GM23248 (cell line): ENCODE data around the gene UBE3B. TPM values are rescaled to one million over a fixed set of nuclear protein-coding genes. Genes with fewer than 3 reads are reported as not detected.

Source experiments
- DNase-seq: peaks from one replicate; pipeline ENCODE4 v3.0.0-alpha.2; 2015
- H2AFZ ChIP-seq: fragments of 200-600 bp; sonication (generic); 2 replicates; pipeline ENCODE4 v1.6.1; 2016; ENCODE audit warnings: antibody characterized with exemption
- H3F3A ChIP-seq: fragments of 200-600 bp; sonication (generic); 2 replicates; pipeline ENCODE4 v1.6.1; 2016; ENCODE audit warnings: mild to moderate bottlenecking, antibody characterized with exemption, mixed run types; ENCODE audit not compliant: insufficient read depth
- H3K27ac ChIP-seq: fragments of 200-600 bp; sonication (generic); 2 replicates; pipeline ENCODE4 v1.5.1; 2016; ENCODE audit warnings: mild to moderate bottlenecking
- H3K27me3 ChIP-seq: fragments of 200-600 bp; sonication (generic); replicated peaks from 2 replicates; pipeline ENCODE4 v1.6.1; 2016; ENCODE audit warnings: mild to moderate bottlenecking; ENCODE audit not compliant: insufficient read depth
- H3K36me3 ChIP-seq: fragments of 200-600 bp; sonication (generic); 2 replicates; pipeline ENCODE4 v1.6.1; 2016; ENCODE audit warnings: low read depth, mild to moderate bottlenecking
- H3K4me1 ChIP-seq: fragments of 200-600 bp; sonication (generic); 2 replicates; pipeline ENCODE4 v1.6.1; 2016; ENCODE audit warnings: mild to moderate bottlenecking; ENCODE audit not compliant: insufficient read depth
- H3K4me2 ChIP-seq: fragments of 200-600 bp; sonication (generic); one replicate; pipeline ENCODE4 v1.6.1; 2016; ENCODE audit warnings: mild to moderate bottlenecking; ENCODE audit not compliant: unreplicated experiment
- H3K4me3 ChIP-seq: fragments of 200-600 bp; sonication (generic); 2 replicates; pipeline ENCODE4 v1.5.1; 2016; ENCODE audit warnings: mild to moderate bottlenecking
- H3K79me2 ChIP-seq: fragments of 200-600 bp; sonication (generic); 2 replicates; pipeline ENCODE4 v1.6.1; 2016; ENCODE audit warnings: mild to moderate bottlenecking; ENCODE audit not compliant: insufficient read depth
- H3K9ac ChIP-seq: fragments of 200-600 bp; sonication (generic); 2 replicates; pipeline ENCODE4 v1.6.1; 2016; ENCODE audit warnings: mild to moderate bottlenecking
- H3K9me2 ChIP-seq: fragments of 200-600 bp; sonication (generic); 2 replicates; pipeline ENCODE4 v1.6.1; 2016; ENCODE audit warnings: mixed run types, mild to moderate bottlenecking, moderate library complexity; ENCODE audit not compliant: insufficient read depth
- H3K9me3 ChIP-seq: fragments of 200-600 bp; sonication (generic); one replicate; pipeline ENCODE4 v1.6.1; 2017; ENCODE audit warnings: low read depth
- H4K20me1 ChIP-seq: fragments of 200-600 bp; sonication (generic); 2 replicates; pipeline ENCODE4 v1.6.0; 2016; ENCODE audit not compliant: insufficient read depth
- EZH2 ChIP-seq: fragments of 200-600 bp; sonication (generic); IDR thresholded peaks from 2 replicates; pipeline ENCODE4 v1.6.1; 2018; ENCODE audit warnings: antibody characterized with exemption, mild to moderate bottlenecking; ENCODE audit not compliant: insufficient read depth, poor library complexity, severe bottlenecking
- EZH2phosphoT487 ChIP-seq: fragments of 200-600 bp; sonication (generic); IDR thresholded peaks from 2 replicates; pipeline ENCODE4 v1.6.1; 2018; ENCODE audit warnings: antibody characterized with exemption, moderate library complexity, mild to moderate bottlenecking, low read depth; ENCODE audit not compliant: insufficient read depth
- WGBS, 2 experiments: methylation state at CpG; one replicate each; pipeline ENCODE4 v1.1.6; 2015 to 2017; ENCODE audit warnings: low lambda C conversion rate in 2 of 2, low coverage in 1 of 2; ENCODE audit errors: missing lambda C conversion rate in 2 of 2; 5-methylcytosine and 5-hydroxymethylcytosine counted together
- in situ Hi-C: fragments of 300-500 bp; cut with MboI; formaldehyde crosslinking; loops from 2 replicates; pipeline ENCODE4 v1.15.0; 2020
- polyA plus RNA-seq: library from polyadenylated mRNA; unstranded; fragments of >200 nt; fragmentation: Nextera tagmentation; extraction: Ambion mirVana; gene quantifications from 2 replicates; pipeline ENCODE4 v1.2.1, GENCODE V29; 2016
- total RNA-seq: library from RNA; depleted of rRNA; stranded (reverse); fragments of >200 nt; shearing (Covaris generic); gene quantifications from 2 replicates; pipeline ENCODE4 v1.2.3, GENCODE V29; 2014

UBE3B gene
- total and polyA plus RNA-seq, 2 experiments from 2014 or later = 32.0 to 38.3 TPM

- Histone ChIP-seq H3F3A (no peaks in the 10 kb centered on the region), H3K9me3 (no peaks in the 10 kb centered on the region), H3K27ac (no peak overlapping the region), H3K27me3 (no peaks in the 10 kb centered on the region), H3K36me3 (peaks cover 49% of the 10 kb centered on the region), H3K4me1 (no peaks in the 10 kb centered on the region), H2AFZ (no peak overlapping the region), H4K20me1 (no peaks in the 10 kb centered on the region), H3K9ac (no peak overlapping the region), H3K9me2 (no peaks in the 10 kb centered on the region), H3K4me2 (no peak overlapping the region), H3K4me3 (no peak overlapping the region), H3K79me2 (no peaks in the 10 kb centered on the region)
- WGBS, 2 experiments = 96 to 99% methylated on average over 7 of the region's 7 CpGs
- in situ Hi-C loops = no loop called here
- DNase-seq = no peak
- TF ChIP-seq EZH2 (no peak), EZH2phosphoT487 (no peak)
Observed at GRCh38 chr12:109497675-109498074, 20.2 kb downstream of the UBE3B start.

- Histone ChIP-seq H3K79me2 (no peaks in the 10 kb centered on the region), H3F3A (no peaks in the 10 kb centered on the region), H4K20me1 (no peaks in the 10 kb centered on the region), H3K9me2 (no peaks in the 10 kb centered on the region), H2AFZ (no peak overlapping the region), H3K36me3 (peaks cover 56% of the 10 kb centered on the region), H3K27me3 (no peaks in the 10 kb centered on the region), H3K4me3 (no peak overlapping the region), H3K27ac (no peak overlapping the region), H3K9ac (no peak overlapping the region), H3K4me2 (no peak overlapping the region), H3K4me1 (no peaks in the 10 kb centered on the region), H3K9me3 (no peaks in the 10 kb centered on the region)
- in situ Hi-C loops = no loop called here
- 94 to 100% methylated on average over 8 to 9 of the region's 9 CpGs for WGBS, 2 experiments
- no peak for TF ChIP-seq EZH2
- TF ChIP-seq EZH2phosphoT487 = no peak
- no peak for DNase-seq
Observed at GRCh38 chr12:109500406-109501185, 23.2 kb downstream of the UBE3B start.

GRCh38 chr12:109501299-109501698, 23.9 kb downstream of the UBE3B start:
- no peak for TF ChIP-seq EZH2
- no peak for TF ChIP-seq EZH2phosphoT487
- Histone ChIP-seq H3K9me2 (no peaks in the 10 kb centered on the region), H3K4me3 (no peak overlapping the region), H3K9ac (no peak overlapping the region), H4K20me1 (no peaks in the 10 kb centered on the region), H3K4me1 (no peaks in the 10 kb centered on the region), H3K27ac (no peak overlapping the region), H3K36me3 (peaks cover 58% of the 10 kb centered on the region), H3K79me2 (no peaks in the 10 kb centered on the region), H3K4me2 (no peak overlapping the region), H2AFZ (no peak overlapping the region), H3K9me3 (no peaks in the 10 kb centered on the region), H3K27me3 (no peaks in the 10 kb centered on the region), H3F3A (no peaks in the 10 kb centered on the region)
- in situ Hi-C loops = no loop called here
- 92 to 97% methylated on average over 6 of the region's 6 CpGs for WGBS, 2 experiments
- no peak for DNase-seq

- no peak for DNase-seq
- Histone ChIP-seq H2AFZ (no peak overlapping the region), H3K27ac (no peak overlapping the region), H3K4me1 (no peaks in the 10 kb centered on the region), H3K4me2 (no peak overlapping the region), H3K79me2 (no peaks in the 10 kb centered on the region), H3K36me3 (peaks cover 62% of the 10 kb centered on the region), H3K4me3 (no peak overlapping the region), H3K9me3 (no peaks in the 10 kb centered on the region), H4K20me1 (no peaks in the 10 kb centered on the region), H3F3A (no peaks in the 10 kb centered on the region), H3K9ac (no peak overlapping the region), H3K27me3 (no peaks in the 10 kb centered on the region), H3K9me2 (no peaks in the 10 kb centered on the region)
- WGBS, 2 experiments = 98 to 99% methylated on average over 5 of the region's 5 CpGs
- in situ Hi-C loops = no loop called here
- TF ChIP-seq EZH2phosphoT487 (no peak), EZH2 (no peak)
Observed at GRCh38 chr12:109502332-109502731, 24.9 kb downstream of the UBE3B start.
